Neural cell (in vitro differentiated cells): ENCODE data around the gene RBM14. TPM values are rescaled to one million over a fixed set of nuclear protein-coding genes. Genes with fewer than 3 reads are reported as not detected.

Experiments
- H2AFZ ChIP-seq: fragments of 200-600, 300-800 bp; sonication (generic), shearing (Covaris generic); 2 replicates; pipeline ENCODE4 v1.6.0; 2014; ENCODE audit warnings: low read depth, mild to moderate bottlenecking, antibody characterized with exemption, low read length, moderate library complexity
- H3F3A ChIP-seq: fragments of 200-600 bp; shearing (Covaris generic); 2 replicates; pipeline ENCODE4 v1.6.1; 2016; ENCODE audit warnings: mild to moderate bottlenecking, moderate library complexity, mixed read lengths, antibody characterized with exemption, low read length; ENCODE audit not compliant: insufficient read depth, poor library complexity, severe bottlenecking
- H3K27ac ChIP-seq: fragments of 200-600, 300-800 bp; sonication (generic), shearing (Covaris generic); 2 replicates; pipeline ENCODE4 v1.5.1; 2014; ENCODE audit warnings: mild to moderate bottlenecking, low read length, moderate library complexity
- H3K27me3 ChIP-seq: fragments of 300-800, 200-600 bp; sonication (generic), shearing (Covaris generic); 2 replicates; pipeline ENCODE4 v1.6.0; 2014; ENCODE audit warnings: mild to moderate bottlenecking, low read depth, low read length, moderate library complexity; ENCODE audit not compliant: insufficient read depth
- H3K36me3 ChIP-seq: fragments of 300-800, 200-600 bp; sonication (generic), shearing (Covaris generic); 2 replicates; pipeline ENCODE4 v1.5.1; 2014; ENCODE audit warnings: mild to moderate bottlenecking, antibody characterized with exemption, low read length, moderate library complexity; ENCODE audit not compliant: insufficient read depth
- H3K4me2 ChIP-seq: fragments of 300-800, 200-600 bp; sonication (generic), shearing (Covaris generic); 2 replicates; pipeline ENCODE4 v1.6.0; 2014; ENCODE audit warnings: mild to moderate bottlenecking, low read length
- H3K4me3 ChIP-seq: fragments of 300-800, 200-600 bp; sonication (generic), shearing (Covaris generic); 2 replicates; pipeline ENCODE4 v1.5.1; 2014; ENCODE audit warnings: mild to moderate bottlenecking, low read length, moderate library complexity
- H3K79me2 ChIP-seq: fragments of 200-600 bp; shearing (Covaris generic); replicated peaks from 2 replicates; pipeline ENCODE4 v1.6.0; 2014; ENCODE audit warnings: mild to moderate bottlenecking, low read length, moderate library complexity; ENCODE audit not compliant: insufficient read depth
- H3K9ac ChIP-seq: fragments of 300-800, 200-600 bp; sonication (generic), shearing (Covaris generic); 2 replicates; pipeline ENCODE4 v1.6.1; 2016; ENCODE audit warnings: mild to moderate bottlenecking, low read length, mixed read lengths
- H3K9me2 ChIP-seq: fragments of 200-600 bp; shearing (Covaris generic); 2 replicates; pipeline ENCODE4 v1.6.1; 2016; ENCODE audit warnings: mild to moderate bottlenecking, low read length, mixed read lengths; ENCODE audit not compliant: insufficient read depth
- H3K9me3 ChIP-seq: fragments of 200-600, 300-800 bp; sonication (generic), shearing (Covaris generic); 2 replicates; pipeline ENCODE4 v1.6.1; 2016; ENCODE audit warnings: mild to moderate bottlenecking, mixed run types, low read length, moderate library complexity, mixed read lengths
- H4K20me1 ChIP-seq: fragments of 200-600 bp; shearing (Covaris generic); 2 replicates; pipeline ENCODE4 v1.6.1; 2016; ENCODE audit warnings: mild to moderate bottlenecking, mixed run types; ENCODE audit not compliant: insufficient read depth
- EP300 ChIP-seq: fragments of 450-650 bp; conservative IDR thresholded peaks from 2 replicates; pipeline ENCODE4 v1.6.1; 2014; ENCODE audit warnings: antibody characterized with exemption, mild to moderate bottlenecking, moderate library complexity; ENCODE audit not compliant: poor library complexity, severe bottlenecking
- EZH2 ChIP-seq: fragments of 200-600, 300-800 bp; shearing (Covaris generic), sonication (generic); IDR thresholded peaks from 2 replicates; pipeline ENCODE4 v1.6.1; 2014; ENCODE audit warnings: antibody characterized with exemption, low read length, borderline replicate concordance, mild to moderate bottlenecking; ENCODE audit not compliant: insufficient read depth, poor library complexity, severe bottlenecking
- MXI1 ChIP-seq: fragments of 450-650 bp; conservative IDR thresholded peaks from 2 replicates; pipeline ENCODE4 v1.6.1; 2014; ENCODE audit warnings: antibody characterized with exemption, mild to moderate bottlenecking; ENCODE audit not compliant: poor library complexity, severe bottlenecking
- POLR2AphosphoS5 ChIP-seq: IDR thresholded peaks from 2 replicates; pipeline ENCODE4 v1.6.1; 2012
- RAD21 ChIP-seq: fragments of 450-650 bp; conservative IDR thresholded peaks from 2 replicates; pipeline ENCODE4 v1.6.1; 2014; ENCODE audit warnings: antibody characterized with exemption, mild to moderate bottlenecking, moderate library complexity
- REST ChIP-seq: IDR thresholded peaks from 2 replicates; pipeline ENCODE4 v1.6.1; 2012; ENCODE audit warnings: borderline replicate concordance
- SMC3 ChIP-seq: fragments of 450-650 bp; conservative IDR thresholded peaks from 2 replicates; pipeline ENCODE4 v1.6.1; 2014; ENCODE audit warnings: antibody characterized with exemption, mild to moderate bottlenecking, moderate library complexity; ENCODE audit not compliant: poor library complexity
- TAF1 ChIP-seq: IDR thresholded peaks from 2 replicates; pipeline ENCODE4 v1.6.1; 2012; ENCODE audit warnings: low read depth
- polyA plus RNA-seq: library from polyadenylated mRNA; depleted of rRNA; stranded (reverse); fragments of >200 nt; gene quantifications from 2 replicates; pipeline ENCODE4 v1.2.3, GENCODE V29; 2014
- TF ChIP-seq, protein P1 (sequence below): fragments of 450-650 bp; IDR thresholded peaks from 2 replicates; pipeline ENCODE4 v1.5.1; 2014; ENCODE audit warnings: antibody characterized with exemption, mild to moderate bottlenecking, moderate library complexity; ENCODE audit not compliant: poor library complexity, severe bottlenecking

RBM14 gene
- polyA plus RNA-seq, 1 donor from 2014 or later: 43.0 TPM

GRCh38 chr11:66598993-66599392 lies 17.4 kb upstream of the RBM14 start:
- Histone ChIP-seq H3K79me2 (no peaks in the 10 kb centered on the region), H3K9me3 (no peaks in the 10 kb centered on the region), H3K27ac (no peak overlapping the region), H3K4me3 (no peak overlapping the region), H3K9me2 (no peaks in the 10 kb centered on the region), H3K4me2 (no peak overlapping the region), H3K27me3 (no peaks in the 10 kb centered on the region), H3K9ac (no peak overlapping the region), H3K36me3 (no peaks in the 10 kb centered on the region), H4K20me1 (no peaks in the 10 kb centered on the region), H2AFZ (no peak overlapping the region), H3F3A (no peaks in the 10 kb centered on the region)
- no peak for TF ChIP-seq EZH2

DNA sequence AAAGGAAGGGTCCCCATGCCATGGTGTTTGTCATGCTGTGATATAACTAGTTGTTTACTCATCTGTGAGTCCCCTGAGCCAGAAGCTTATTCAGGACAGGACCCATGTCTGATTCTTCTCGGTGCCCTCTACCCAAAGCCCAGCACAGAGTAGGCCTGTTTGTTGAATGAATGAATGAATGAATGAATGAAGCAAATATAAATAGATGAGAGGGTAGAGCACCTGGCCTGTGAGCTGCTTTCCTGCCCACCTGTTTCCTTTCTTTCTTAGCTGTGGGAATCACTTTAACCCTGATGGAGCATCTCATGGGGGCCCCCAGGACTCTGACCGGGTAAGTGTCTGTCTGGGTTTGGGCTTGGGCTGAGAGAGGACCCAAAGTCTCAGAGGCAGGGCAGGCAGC lies 16.2 kb upstream of the RBM14 start:
- no peak overlapping the region for H3K4me2 ChIP-seq
- no peaks in the 10 kb centered on the region for H4K20me1 ChIP-seq
- H3K4me3 ChIP-seq: no peak overlapping the region
- no peaks in the 10 kb centered on the region for H3K36me3 ChIP-seq
- H3K9me2 ChIP-seq: no peaks in the 10 kb centered on the region
- H3K27ac ChIP-seq: no peak overlapping the region
- H3K9me3 ChIP-seq: no peaks in the 10 kb centered on the region
- H2AFZ ChIP-seq: no peak overlapping the region
- no peaks in the 10 kb centered on the region for H3K27me3 ChIP-seq
- no peaks in the 10 kb centered on the region for H3F3A ChIP-seq
- TF ChIP-seq RAD21 (no peak), TAF1 (no peak), POLR2AphosphoS5 (no peak), EP300 (no peak), REST (no peak), EZH2 (no peak), SMC3 (no peak), MXI1 (no peak)
- TF ChIP-seq, protein P1, sequence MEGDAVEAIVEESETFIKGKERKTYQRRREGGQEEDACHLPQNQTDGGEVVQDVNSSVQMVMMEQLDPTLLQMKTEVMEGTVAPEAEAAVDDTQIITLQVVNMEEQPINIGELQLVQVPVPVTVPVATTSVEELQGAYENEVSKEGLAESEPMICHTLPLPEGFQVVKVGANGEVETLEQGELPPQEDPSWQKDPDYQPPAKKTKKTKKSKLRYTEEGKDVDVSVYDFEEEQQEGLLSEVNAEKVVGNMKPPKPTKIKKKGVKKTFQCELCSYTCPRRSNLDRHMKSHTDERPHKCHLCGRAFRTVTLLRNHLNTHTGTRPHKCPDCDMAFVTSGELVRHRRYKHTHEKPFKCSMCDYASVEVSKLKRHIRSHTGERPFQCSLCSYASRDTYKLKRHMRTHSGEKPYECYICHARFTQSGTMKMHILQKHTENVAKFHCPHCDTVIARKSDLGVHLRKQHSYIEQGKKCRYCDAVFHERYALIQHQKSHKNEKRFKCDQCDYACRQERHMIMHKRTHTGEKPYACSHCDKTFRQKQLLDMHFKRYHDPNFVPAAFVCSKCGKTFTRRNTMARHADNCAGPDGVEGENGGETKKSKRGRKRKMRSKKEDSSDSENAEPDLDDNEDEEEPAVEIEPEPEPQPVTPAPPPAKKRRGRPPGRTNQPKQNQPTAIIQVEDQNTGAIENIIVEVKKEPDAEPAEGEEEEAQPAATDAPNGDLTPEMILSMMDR: no peak
- H3K79me2 ChIP-seq: no peaks in the 10 kb centered on the region
- H3K9ac ChIP-seq: no peak overlapping the region
